ENCODE results near the gene DRC1. TPM values are rescaled to one million over a fixed set of nuclear protein-coding genes. Genes with fewer than 3 reads are reported as not detected.

DRC1 gene
- total and polyA plus RNA-seq, 8 donors, result 0.92 to 7.9 (median 4.5) TPM; not detected in 1

GRCh38 chr2:26449278-26450030 lies 47.7 kb downstream of the DRC1 start:
- H3K4me1 ChIP-seq, result no peaks in the 10 kb centered on the region
- no peak overlapping the region for H3K27ac ChIP-seq
- no peak overlapping the region for H3K4me3 ChIP-seq
- no peaks in the 10 kb centered on the region for H3K9me3 ChIP-seq
- no peak for ATAC-seq
- no peaks in the 10 kb centered on the region for H3K36me3 ChIP-seq
- no peaks in the 10 kb centered on the region for H3K27me3 ChIP-seq
- intact Hi-C loops (cut with DNase I), result no loop called here
- DNase-seq, result no peak
- no peak for TF ChIP-seq CTCF (IDR thresholded peaks at IDR 0.05)

- no peak for TF ChIP-seq CTCF (IDR thresholded peaks at IDR 0.05)
- no peaks in the 10 kb centered on the region for H3K27me3 ChIP-seq
- peaks cover 0 to 1% of the 10 kb centered on the region in 2 donors for H3K4me1 ChIP-seq
- no peaks in the 10 kb centered on the region for H3K9me3 ChIP-seq
- no peak overlapping the region for H3K27ac ChIP-seq
- no peak overlapping the region for H3K4me3 ChIP-seq
- no peak for ATAC-seq
- DNase-seq, result no peak
- intact Hi-C loops (cut with DNase I), result no loop called here
- H3K36me3 ChIP-seq, result no peaks in the 10 kb centered on the region
These were observed 48.4 kb downstream of the DRC1 start for GRCh38 chr2:26450031-26450635.

- no peak for TF ChIP-seq CTCF (IDR thresholded peaks at IDR 0.05)
- Histone ChIP-seq H3K36me3 (no peaks in the 10 kb centered on the region), H3K27ac (no peak overlapping the region), H3K27me3 (no peaks in the 10 kb centered on the region), H3K9me3 (no peaks in the 10 kb centered on the region), H3K4me1 (peaks cover 0 to 17% of the 10 kb centered on the region in 2 donors), H3K4me3 (no peak overlapping the region)
- intact Hi-C loops (cut with DNase I), result no loop called here
- no peak for ATAC-seq
- no peak for DNase-seq
These were observed 50.0 kb downstream of the DRC1 start for GRCh38 chr2:26451700-26452099.

GRCh38 chr2:26453421-26454329 lies 52.0 kb downstream of the DRC1 start:
- no peak for TF ChIP-seq CTCF (IDR thresholded peaks at IDR 0.05)
- intact Hi-C loops (cut with DNase I), result no loop called here
- ATAC-seq, result no peak
- Histone ChIP-seq H3K9me3 (no peaks in the 10 kb centered on the region), H3K36me3 (no peaks in the 10 kb centered on the region), H3K27ac (no peak overlapping the region), H3K4me1 (peaks cover 0 to 21% of the 10 kb centered on the region in 2 donors), H3K4me3 (no peak overlapping the region), H3K27me3 (no peaks in the 10 kb centered on the region)
- no peak for DNase-seq

- no peak overlapping the region for H3K27ac ChIP-seq
- no peaks in the 10 kb centered on the region for H3K9me3 ChIP-seq
- no peaks in the 10 kb centered on the region for H3K27me3 ChIP-seq
- no peak for DNase-seq
- H3K4me3 ChIP-seq, result no peak overlapping the region
- no peak for ATAC-seq
- no peaks in the 10 kb centered on the region for H3K36me3 ChIP-seq
- TF ChIP-seq CTCF (IDR thresholded peaks at IDR 0.05), result no peak
- intact Hi-C loops (cut with DNase I), result no loop called here
- peaks cover 0 to 21% of the 10 kb centered on the region in 2 donors for H3K4me1 ChIP-seq
These were observed 52.9 kb downstream of the DRC1 start for GRCh38 chr2:26454561-26455001.

All from left lung (tissue), 10 donors.